Astrocyte (in vitro differentiated cells and primary cell): ENCODE data around the gene C11orf91.

Experiments
- CTCF ChIP-seq: IDR thresholded peaks from 2 replicates; pipeline ENCODE4 v1.5.1; 2011; ENCODE audit warnings: low read depth, mild to moderate bottlenecking, inconsistent platforms, low read length, moderate library complexity; ENCODE audit not compliant: insufficient read depth
- EZH2 ChIP-seq: IDR thresholded peaks from 2 replicates; pipeline ENCODE4 v1.6.1; 2012; ENCODE audit warnings: mild to moderate bottlenecking, low read length, inconsistent platforms; ENCODE audit not compliant: insufficient read depth

GRCh38 chr11:33667819-33668467 is 32.7 kb downstream of the C11orf91 start:
- TF ChIP-seq CTCF, result no peak
- TF ChIP-seq EZH2, result no peak
